GM04503 (cell line): Measurements from ENCODE around the gene HELT.
"Not testable (repeated sequence)": the region's sequence is repeated elsewhere in the genome, so short reads cannot be mapped to it uniquely, and the experiment has no call there.

ENCODE experiments used
- DNase-seq: peaks from one replicate; pipeline ENCODE4 v3.0.0-alpha.2; 2012; ENCODE audit warnings: low read depth

HELT gene, protein sequence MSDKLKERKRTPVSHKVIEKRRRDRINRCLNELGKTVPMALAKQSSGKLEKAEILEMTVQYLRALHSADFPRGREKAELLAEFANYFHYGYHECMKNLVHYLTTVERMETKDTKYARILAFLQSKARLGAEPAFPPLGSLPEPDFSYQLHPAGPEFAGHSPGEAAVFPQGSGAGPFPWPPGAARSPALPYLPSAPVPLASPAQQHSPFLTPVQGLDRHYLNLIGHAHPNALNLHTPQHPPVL

DNA sequence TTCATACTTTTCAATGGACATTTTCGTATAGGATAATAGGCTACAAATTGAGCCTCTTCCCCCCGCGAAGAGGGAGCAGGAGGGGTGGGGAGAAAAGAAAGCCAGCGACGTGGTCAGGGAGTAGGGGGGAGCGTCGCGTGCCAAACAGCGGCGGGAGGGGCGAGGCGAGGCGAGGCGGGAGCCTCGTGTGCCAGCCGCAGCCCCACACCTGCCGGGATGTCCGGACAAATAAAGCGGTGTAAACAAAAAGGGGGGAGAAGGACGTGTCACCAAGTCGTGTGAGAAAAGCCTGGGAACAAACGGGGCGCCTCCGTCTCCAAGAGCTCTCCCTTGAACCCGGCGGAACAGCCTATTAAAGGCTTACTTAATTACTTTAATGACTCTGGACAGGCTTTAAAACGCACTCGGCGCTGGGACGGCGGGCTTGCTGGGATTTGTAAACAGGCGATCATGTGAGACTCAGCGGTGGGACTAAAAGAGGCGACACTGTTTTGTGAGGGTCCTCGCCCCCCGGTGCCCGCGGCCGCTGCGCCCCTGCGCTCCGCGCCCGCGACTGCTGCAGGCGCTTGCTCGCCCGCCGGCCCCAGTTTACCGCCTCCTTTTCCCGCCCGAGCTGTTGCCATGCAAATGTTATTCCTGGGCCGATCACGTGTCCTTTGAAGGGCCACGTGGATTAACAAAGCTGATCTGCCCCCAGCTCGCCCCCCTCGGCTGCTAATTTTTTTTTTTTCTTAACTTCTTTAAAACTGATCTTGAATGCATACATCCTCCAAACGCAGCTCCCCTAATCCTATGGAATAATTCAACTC lies at the start of gene HELT:
TSS of gene HELT (plus strand) at position 527 of the 809 bp plus-strand sequence. CDS start 439 bp downstream, outside the sequence.
- no peak for DNase-seq

DNA sequence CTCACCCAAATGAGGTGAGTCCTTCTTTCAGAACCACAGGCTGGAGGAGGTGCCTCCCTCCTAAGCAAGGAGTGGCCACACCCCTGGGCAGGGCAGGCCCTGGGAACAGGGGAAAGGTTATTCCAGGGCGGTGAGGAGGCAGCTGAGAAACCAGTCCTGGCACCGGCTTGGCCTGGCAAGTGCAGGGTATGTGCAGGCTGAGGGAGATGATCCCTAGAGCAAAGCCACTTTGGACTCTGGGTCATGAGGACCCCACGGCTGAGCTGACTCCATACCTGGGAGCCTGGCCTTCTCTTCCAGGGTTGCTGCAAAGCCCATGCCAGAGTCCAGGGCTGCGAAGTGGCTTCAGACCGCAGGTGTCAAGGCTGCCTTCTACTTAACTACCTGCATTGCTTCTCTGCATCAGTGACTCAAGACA lies 49.5 kb upstream of the HELT start:
- DNase-seq = no peak

DNA sequence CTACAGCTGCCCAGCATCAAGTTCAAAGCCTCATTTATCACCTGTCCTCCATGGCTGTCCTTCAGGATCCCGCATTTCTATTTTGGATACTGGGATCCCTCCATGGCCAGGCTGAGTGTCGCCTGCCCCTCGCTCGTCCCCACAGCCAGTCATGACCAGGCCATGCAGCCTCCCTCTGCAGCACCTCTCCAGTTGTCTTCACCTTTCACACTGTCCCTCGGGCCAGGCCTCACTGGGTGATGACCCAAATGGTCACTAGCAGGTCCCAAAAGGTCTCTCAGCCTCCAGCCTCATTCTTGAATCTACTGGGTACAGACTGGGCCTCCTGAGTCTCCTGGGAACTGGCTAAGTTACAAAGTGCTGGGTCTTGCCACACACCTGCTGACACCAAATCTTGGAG lies 48.7 kb upstream of the HELT start:
- DNase-seq = no peak

DNA sequence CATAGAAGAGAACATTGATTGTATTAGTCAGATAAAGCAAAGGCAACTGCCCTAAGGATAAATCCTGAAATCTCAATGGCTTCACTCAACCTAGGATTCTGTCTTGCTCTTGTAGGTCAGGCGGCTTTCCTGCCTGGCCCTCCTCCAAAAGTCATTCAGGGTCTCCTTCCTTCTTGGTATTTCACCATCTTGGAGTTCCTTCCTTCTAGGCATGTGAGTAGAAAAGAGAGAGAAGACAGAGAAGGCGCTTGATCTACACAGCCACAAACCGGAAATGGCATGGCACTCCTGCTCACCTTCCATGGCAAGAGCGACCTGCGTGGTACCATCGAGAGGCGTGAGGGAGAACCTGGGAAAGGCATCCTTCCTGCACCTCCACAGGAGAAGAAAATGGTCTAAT lies 45.3 kb upstream of the HELT start:
- DNase-seq = no peak

DNA sequence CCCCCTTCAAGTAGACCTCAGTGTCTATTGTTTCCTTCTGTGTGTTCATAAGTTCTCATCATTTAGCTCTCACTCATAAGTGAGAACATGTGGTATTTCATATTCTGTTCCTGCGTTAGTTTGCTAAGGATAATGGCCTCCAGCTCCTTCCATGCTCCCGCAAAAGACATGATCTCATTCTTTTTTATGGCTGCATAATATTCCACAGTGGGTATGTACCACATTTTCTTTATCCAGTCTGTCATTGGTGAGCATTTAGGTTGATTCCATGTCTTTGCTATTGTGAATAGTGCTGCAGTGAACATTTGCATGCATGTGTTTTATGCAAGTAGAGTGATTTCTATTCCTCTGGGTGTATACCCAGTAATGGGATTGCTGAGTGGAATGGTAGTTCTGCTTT lies 41.9 kb upstream of the HELT start:
- DNase-seq = not testable (repeated sequence)

DNA sequence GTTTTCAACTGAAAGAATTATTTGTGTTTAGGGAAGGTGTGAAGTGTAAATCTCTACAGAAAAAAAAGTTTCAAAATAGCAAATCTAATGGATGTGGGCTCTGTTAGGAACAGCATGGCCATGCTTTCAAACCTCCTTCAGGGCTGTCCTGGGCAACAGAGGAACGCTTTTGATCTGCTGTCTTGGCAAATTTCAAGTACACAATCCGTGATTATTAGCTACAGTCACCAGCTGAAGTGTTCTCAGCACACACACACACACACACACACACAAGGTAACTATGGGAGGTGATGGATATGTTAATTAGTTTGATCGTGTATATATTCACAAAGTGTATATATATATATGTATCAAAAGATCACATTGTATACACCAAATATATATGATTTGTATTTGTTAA lies 40.5 kb upstream of the HELT start:
- no peak for DNase-seq

DNA sequence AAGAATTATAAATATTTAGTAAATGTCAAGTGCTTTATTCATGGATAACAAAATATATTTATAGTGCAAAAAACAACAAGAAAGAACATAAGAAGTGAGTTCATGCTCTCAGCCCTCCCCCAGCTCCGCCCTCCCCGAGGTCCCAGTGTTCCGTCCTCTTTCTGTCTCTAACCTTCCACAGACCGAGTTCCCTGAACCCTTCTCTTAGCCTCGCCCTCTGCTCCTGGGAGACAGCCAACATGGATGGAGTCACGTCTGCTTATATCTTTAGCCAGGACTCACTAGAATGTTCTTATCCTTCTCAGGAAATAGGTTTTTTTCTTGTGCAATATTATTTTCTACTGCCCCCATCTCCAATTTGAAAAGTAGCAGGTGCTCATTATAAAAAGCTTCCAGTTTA lies 40.1 kb upstream of the HELT start:
- no peak for DNase-seq

DNA sequence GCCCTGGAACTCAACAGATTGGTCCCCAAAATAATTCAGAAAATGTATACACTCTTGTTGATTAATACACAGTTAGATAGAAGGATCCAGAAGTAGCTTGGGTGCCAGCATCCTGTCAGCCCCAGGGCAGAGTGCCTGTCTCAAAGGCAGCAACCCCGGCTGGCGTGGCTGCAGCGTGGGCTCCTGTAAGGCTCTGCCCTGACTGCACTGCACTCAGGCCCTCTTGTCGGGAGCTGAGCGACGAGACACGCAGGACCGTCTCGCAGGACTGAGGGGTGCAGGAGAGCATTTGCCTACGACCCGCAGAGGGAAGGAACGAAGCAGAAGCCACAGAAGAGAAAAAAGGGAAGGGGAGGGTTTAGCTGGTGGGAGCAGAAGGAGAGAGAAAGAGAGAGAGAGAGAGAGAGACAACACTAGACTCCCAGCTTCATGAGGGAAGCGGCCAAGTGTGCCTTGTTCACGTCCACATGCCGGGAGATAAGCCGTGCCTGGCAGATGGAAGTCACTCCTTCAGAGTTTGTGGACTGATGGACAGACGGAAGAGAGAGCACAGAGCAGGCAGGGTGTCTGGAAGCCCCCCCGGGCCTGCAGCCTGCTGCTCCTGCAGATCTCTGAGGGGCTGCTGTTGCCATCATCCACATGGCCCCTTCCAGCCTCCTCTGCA lies 38.7 kb upstream of the HELT start:
- DNase-seq = no peak

DNA sequence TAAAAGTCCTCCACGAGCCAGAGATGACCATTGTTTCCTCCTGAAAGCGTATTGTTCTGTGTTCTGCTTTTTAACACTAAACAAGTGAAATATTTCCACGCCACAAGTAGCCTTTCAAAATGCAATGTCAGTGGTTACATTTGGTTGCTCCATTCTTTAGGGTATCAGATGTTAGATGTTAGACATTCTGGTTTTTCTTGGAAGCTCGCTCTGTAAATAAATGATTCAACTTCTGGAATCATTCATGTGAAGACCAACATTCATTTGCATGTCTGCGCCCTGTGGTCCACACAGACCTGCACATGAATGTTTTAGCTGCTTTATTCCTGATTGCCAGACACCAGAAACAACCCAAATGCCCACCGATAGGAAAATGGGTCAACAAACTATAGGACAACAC lies 38.0 kb upstream of the HELT start:
- no peak for DNase-seq

DNA sequence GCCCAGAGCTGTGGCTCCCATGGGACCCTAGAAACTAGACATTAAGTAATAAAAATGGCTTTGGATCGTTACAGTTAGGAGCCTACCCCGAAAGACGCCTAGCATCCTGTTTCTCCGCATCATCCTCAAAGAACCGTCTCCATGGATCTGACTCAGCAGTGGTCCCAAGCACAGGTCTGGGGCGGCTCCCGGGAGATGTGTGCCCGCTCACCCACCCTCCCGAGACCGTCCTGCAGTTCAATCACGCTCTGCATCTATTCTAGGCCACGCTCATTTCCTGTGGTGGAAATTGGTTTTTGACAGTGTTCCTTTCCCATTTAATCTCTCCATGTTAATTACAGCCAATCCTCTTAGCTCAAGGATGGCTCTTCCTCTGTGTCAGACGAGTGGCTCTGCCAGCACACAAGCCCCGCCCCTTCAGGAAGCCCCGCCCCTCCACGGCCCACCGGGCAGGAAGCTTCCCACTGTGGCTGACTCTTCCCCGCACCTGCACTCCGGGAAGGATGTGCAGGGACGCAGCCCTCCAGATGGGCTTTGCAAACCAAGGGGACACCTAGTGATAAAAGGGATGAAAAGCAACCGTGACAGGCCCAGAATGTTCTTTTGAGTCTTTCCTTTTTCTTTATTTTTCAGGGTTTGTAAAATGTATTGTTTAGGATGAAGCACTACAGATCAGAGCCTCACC lies 34.5 kb upstream of the HELT start:
- DNase-seq = no peak

DNA sequence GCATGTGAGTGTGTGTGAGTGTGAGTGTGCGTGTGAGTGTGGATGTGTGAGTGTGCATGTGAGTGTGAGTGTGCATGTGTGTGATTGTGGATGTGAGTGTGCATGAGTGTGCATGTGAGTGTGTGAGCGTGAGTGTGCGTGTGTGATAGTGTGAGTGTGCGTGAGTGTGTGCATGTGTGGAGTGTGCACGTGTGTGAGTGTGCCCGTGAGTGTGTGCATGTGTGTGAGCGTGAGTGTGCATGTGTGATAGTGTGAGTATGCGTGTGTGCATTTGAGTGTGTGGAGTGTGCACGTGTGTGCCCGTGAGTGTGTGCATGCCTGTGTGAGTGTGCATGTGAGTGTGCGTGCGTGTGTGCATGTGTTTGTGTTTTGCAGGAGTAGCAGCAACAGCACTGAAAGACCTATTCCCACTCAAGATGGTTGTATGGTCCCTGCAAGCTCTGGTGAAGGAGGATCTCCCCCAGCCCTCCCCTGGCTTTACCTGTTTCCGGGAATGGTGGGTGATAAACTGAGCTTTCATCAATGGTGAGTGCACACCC lies 30.7 kb upstream of the HELT start:
- no peak for DNase-seq

DNA sequence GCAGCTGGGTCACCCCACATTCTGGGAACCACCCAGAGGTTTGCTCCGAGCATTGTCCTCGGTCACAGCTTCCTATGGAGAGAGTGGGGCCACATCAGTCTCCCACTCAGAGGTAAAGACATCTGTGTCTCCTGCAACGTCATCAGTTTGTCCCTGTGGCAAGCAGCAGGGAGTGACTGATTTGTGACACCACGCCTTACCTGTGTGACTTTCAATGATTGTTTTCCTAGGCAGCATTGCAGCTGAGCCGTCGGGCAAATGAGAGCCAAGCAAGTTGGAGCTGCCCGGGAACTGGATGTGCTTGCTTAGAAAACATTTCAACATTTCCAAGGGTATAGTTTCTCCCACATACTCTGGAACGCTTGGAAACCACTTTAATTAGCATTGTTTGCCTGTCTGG lies 29.7 kb upstream of the HELT start:
- DNase-seq = no peak

DNA sequence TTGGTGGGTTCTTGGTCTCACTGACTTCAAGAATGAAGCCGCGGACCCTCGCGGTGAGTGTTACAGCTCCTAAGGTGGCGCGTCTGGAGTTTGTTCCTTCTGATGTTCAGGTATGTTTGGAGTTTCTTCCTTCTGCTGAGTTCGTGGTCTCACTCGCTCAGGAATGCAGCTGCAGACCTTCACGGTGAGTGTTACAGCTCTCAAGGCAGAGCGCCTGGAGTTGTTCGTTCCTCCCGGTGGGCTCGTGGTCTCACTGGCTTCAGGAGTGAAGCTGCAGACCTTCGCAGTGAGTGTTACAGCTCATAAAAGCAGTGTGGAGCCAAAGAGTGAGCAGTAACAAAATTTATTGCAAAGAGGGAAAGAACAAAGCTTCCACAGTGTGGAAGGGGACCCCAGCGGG lies 29.0 kb upstream of the HELT start:
- DNase-seq = not testable (repeated sequence)

DNA sequence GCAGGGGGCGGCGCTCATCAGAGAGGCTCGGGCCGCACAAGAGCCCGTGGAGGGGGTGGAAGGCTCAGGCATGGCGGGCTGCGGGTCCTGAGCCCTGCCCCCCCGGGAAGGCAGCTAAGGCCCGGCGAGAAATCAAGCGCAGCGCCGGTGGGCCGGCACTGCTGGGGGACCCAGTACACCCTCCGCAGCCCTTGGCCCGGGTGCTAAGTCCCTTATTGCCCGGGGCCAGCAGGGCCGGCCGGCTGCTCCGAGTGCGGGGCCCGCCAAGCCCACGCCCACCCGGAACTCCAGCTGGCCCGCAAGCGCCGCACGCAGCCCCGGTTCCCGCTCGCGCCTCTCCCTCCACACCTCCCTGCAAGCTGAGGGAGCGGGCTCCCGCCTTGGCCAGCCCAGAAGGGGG lies 28.2 kb upstream of the HELT start:
- DNase-seq = not testable (repeated sequence)

DNA sequence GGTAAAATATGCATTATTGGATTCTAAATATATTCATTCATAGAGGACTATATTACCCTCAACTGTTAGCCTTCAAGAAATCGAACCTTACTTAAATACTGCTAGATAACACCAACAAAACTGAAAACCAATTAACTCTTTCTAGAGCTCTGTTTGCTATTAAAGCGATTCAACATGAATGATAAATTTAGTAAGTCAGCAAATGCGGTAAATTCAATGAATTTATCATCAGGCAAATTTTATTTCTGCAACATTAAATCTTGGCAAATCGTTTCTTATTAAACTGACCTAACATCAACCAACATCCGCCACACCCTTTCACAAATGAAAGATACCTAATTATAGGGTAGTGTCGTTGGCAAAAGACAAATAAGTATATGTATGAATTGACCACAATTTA lies 26.4 kb upstream of the HELT start:
- DNase-seq = no peak

DNA sequence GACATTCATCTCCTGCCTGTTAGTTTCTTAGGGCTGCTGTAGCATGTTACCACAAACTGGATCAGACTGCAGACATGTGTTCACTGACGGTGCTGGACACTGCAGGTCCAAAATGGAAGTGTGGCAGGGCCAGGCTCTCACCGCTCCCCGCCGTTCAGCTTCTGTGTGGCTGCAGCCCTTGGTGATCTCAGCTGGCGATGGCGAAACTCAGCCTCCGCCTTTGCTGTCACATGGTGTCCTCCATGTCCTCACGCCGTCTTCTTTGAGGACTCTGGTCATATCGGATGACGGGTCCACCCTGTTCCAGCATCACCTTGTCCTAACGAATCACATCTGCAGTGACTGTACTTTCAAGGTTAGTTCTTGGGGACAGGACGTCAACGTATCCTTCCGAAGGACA lies 25.9 kb upstream of the HELT start:
- DNase-seq = no peak

DNA sequence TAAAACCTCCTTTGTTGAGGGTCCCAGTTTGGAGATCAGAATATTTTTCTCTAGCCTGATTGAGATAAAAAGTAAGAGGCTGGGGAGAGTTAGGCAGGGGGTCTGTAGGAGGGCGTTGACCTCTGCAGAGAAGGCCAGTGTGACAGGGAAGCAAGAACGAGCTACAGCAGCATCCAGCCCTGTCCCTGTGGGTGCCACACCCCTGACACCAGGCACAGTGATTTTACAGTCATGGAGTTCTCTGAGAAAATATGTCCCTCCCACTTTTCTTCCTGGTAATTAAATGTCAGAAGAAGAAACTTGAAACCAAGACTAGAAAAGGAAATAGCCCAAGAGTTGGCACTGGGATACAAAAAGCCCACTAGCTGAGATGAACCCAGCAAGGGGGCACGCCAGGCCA lies 25.0 kb upstream of the HELT start:
- no peak for DNase-seq

DNA sequence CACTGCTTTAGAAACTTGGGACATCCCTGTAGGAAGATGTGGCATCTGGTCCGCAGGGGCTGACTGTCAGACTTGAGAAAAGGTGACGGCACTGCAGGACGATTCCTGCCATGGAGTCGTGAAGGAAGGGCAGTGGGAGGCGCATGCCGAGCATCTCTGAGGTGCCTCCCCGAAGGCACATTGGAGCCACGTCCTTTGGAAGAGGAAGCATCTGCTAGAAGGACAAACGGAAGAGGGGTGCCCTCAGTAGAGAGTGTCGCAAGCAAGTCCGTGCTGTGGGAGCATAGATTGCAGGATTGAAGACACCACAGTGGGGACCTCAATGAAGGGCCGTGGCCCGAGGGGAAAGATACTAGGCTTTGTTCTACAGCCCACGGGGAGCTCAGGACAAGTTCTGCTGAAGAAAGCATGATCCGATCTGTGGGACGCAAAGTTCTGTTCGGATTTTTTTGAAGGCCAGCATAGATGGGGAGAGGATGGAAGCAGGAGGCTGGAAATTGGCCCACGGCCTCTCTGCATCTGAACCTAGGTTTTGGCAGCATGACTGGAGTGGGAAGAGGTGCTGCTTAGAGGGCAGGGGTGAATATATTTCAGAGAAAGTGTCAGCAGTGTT lies 24.2 kb upstream of the HELT start:
- DNase-seq = no peak

DNA sequence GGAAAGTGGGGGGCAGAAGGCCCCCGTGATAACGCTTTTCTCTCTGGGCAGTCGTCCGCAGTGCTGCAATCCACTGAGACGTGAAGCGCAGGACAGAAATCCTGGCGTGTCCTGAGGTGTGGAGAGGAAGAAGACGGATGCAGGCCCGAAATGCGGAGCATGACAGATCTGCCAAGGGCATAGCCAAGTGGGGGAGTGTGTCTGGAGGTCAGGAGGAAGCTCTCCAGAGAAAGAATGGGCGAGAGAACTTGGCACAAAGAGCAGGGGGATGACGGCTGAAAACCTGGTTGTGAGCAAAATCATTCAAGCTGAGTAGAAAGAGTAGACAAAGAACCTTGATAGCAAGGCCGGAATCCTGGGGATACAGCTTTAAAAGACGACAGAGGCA lies 23.7 kb upstream of the HELT start:
- no peak for DNase-seq

DNA sequence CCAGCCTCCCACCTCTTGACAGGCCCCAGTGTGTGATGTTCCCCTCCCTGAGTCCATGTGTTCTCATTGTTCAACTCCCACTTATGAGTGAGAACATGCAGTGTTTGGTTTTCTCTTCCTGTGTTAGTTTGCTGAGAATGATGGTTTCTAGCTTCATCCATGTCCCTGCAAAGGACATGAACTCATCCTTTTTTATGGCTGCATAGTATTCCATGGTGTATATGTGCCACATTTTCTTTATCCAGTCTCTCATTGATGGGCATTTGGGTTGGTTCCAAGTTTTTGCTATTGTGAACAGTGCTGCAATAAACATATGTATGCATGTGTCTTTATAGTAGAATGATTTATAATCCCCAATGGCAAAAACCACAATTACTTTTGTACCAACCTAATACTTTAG lies 20.6 kb upstream of the HELT start:
- DNase-seq = not testable (repeated sequence)

DNA sequence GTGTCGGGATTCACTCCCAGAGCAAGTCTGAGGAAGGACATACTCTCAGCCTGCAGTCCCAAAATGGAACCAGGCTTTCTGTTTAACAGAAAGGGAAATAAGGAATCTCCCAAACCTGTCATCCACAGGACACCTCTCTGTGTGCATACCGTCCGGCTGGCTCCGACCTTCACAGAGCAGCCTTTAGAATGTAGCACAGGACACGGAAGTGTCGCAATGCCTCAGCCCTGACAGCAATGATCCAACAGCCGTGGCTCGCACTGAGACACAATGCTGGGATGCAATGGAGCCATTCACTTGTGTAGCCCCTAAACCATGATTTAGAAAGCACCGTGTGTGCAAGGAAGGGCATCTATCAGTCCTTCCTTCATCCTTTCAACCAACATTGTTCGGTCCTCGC lies 15.5 kb upstream of the HELT start:
- DNase-seq = no peak
